ENCODE data around the gene QPRT.
"Not testable (repeated sequence)": the region's sequence is repeated elsewhere in the genome, so short reads cannot be mapped to it uniquely, and the experiment has no call there.

- not testable (repeated sequence) for TF ChIP-seq CTCF (conservative IDR thresholded peaks at IDR 0.05; ENCODE audit: low read depth in 2 of 2); REST (IDR thresholded peaks at IDR 0.05; ENCODE audit: unreplicated experiment); ZNF331 (CRISPR knock-in tag; IDR thresholded peaks at IDR 0.05; ENCODE audit: low read depth); CREB1 (CRISPR knock-in tag; IDR thresholded peaks at IDR 0.05; ENCODE audit: low read depth); JUNB (IDR thresholded peaks at IDR 0.05; ENCODE audit: unreplicated experiment); POLR2AphosphoS5 (IDR thresholded peaks at IDR 0.05; ENCODE audit: low read depth); EZH2phosphoT487 (IDR thresholded peaks at IDR 0.05; ENCODE audit: unreplicated experiment); EZH2 (IDR thresholded peaks at IDR 0.05; ENCODE audit: low read depth, unreplicated experiment); STAT1 (IDR thresholded peaks at IDR 0.05; ENCODE audit: unreplicated experiment); ETS1 (IDR thresholded peaks at IDR 0.05); ZNF114 (CRISPR knock-in tag; IDR thresholded peaks at IDR 0.05); NANOG (IDR thresholded peaks at IDR 0.05; ENCODE audit: borderline replicate concordance)
Measured at GRCh38 chr16:29629318-29629717, 49.7 kb upstream of the QPRT start.

Measured in GM23338 (cell line).